ENCODE data around the gene RGS9.

The RGS9 gene

DNA sequence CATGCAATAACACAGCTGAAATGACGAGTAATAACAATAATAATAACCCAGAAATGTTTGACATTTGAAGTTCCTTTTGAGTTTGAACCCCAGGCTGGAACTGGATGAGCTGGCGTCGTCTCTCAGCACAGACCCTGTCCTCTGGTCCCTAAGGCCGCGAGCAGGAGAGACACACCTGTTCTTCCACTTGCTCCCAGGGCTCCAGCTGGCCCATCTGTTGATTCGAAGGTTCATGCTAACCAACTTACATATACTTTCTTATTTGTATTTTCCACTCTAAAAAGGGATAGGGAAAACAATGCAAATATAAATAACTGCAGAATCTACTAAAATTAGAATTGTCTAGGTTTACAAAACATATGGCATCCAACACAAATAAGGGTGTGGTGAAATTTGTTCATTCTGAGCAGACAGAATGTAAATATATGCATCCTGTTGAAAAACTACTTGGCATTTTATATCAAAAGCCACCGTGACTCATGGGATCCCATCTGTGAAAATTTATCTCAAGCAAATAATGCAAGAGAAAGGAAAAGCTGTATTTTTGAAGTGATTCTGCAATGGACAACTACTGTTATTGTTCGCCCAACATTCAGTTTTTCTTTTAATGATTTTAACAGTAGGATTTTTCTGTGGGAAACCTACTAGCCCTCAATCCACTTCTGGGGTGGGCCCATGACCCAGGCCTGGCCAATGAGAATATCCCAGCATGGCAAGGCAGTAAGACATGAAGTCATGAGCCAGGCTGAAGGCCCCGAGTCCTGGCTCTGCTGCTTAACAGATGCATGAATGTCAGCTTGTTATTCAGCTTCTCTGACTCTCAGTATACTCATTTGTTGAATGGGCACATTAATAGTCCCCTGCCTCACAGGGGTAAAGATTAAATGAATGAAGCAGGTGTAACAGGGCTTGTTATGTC is 13.2 kb upstream of the RGS9 start:
- H3K4me1 Mint-ChIP-seq = peaks cover 43% of the 10 kb centered on the region

DNA sequence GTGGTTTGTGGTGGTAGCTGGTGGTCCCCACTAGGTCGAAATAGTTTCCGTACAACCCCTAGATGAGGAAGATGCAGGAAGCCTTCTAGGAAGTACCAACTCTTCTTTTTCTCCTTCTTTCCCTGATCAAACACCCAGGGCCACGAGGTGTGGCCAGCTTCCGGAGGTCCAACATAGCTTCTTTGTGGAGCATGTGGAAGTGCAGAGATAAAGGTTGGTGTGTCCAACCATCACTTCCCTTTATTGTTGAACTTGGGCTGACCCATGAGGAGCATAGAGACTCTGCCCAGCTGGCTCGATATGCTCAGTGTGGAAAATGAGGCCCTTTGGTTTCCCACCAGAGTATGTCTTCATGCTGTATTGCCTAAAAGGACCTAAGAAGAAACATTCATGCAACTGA is 6.3 kb upstream of the RGS9 start:
- Mint-ChIP-seq H3K9me3 (no peaks in the 10 kb centered on the region), H3K4me1 (peaks cover 8% of the 10 kb centered on the region), H3K27ac (no peak overlapping the region), H3K4me3 (no peak overlapping the region), H3K36me3 (ENCODE audit: low read depth) (no peaks in the 10 kb centered on the region), H3K27me3 (peaks cover 17% of the 10 kb centered on the region)
- no peak for DNase-seq
- no peak for ATAC-seq

More for the DNA sequence above, 13.2 kb upstream of the RGS9 start:
- H3K9me3 Mint-ChIP-seq = peaks cover 5% of the 10 kb centered on the region
- peaks cover 13% of the 10 kb centered on the region for H3K27me3 Mint-ChIP-seq
- no peak for ATAC-seq
- peak overlapping the region; percentile 84 for H3K4me3 Mint-ChIP-seq
- peak overlapping the region; percentile 97 for H3K27ac Mint-ChIP-seq
- H3K36me3 Mint-ChIP-seq (ENCODE audit: low read depth) = no peaks in the 10 kb centered on the region
- DNase-seq = no peak

DNA sequence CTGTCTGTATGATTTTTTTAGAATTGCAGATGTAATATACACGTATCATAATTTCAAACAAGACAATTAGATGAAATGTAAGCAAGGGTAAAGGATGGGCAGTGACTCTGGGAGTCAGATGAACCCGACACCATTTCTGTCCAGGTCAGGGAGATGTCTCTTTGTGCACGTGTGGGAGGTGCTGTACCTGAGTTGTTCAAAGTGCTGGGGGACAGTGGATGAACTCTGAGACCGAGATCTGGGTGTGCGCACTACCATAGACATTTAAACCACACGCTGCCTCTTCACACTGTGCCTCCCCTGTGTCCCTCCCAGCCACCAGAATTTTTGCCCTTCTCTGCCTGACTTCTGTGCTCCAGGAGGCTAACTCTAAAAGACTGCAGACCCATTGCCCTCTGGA is 5.9 kb upstream of the RGS9 start:
- no peak for ATAC-seq
- Mint-ChIP-seq H3K9me3 (no peaks in the 10 kb centered on the region), H3K4me3 (no peak overlapping the region), H3K27ac (no peak overlapping the region), H3K27me3 (peaks cover 17% of the 10 kb centered on the region), H3K4me1 (peaks cover 8% of the 10 kb centered on the region), H3K36me3 (ENCODE audit: low read depth) (no peaks in the 10 kb centered on the region)
- no peak for DNase-seq

DNA sequence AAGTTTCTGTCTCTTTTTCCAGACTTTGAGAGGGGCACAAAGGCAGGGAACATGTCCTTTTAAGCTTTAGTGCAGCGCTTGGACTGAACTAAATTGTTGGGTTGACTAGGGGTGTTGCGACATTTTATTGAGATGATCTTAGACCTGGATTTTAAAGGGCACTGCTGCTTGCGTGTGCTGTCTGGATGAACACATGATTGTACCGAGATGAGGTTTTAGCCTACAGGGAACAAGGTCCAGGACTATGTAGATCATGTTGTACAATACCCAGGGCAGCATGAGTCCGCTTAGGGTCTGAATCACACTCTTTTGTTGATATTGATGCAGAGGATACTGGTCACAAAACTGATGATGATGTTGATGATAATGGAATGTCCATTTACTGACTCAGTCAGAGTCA is 5.2 kb upstream of the RGS9 start:
- Mint-ChIP-seq H3K4me1 (peaks cover 12% of the 10 kb centered on the region), H3K36me3 (ENCODE audit: low read depth) (no peaks in the 10 kb centered on the region), H3K9me3 (no peaks in the 10 kb centered on the region), H3K27ac (no peak overlapping the region), H3K4me3 (no peak overlapping the region), H3K27me3 (peaks cover 17% of the 10 kb centered on the region)
- no peak for DNase-seq
- ATAC-seq = no peak

DNA sequence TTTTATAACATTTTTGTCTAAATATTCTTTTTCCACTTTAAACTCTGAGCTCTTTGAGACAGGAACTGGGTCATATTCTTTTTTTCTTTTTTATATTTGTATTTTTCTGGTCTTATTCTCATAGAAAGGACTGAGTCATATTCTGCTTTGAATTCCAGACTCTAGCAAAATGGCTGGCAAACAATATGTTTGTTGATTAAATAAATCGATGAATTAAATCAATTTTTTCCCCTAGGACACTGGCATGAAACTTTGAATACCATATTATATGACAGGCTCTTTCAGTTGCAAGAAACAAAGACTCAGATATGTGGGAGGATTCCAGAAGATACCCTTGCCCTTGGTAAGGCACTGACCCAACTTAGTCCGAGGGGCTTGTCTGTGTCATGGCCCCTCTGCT is 3.1 kb upstream of the RGS9 start:
- peaks cover 25% of the 10 kb centered on the region for H3K4me1 Mint-ChIP-seq
- no peaks in the 10 kb centered on the region for H3K36me3 Mint-ChIP-seq (ENCODE audit: low read depth)
- DNase-seq (no peak), ATAC-seq (no peak)
- no peak overlapping the region for H3K27ac Mint-ChIP-seq
- H3K27me3 Mint-ChIP-seq = peaks cover 21% of the 10 kb centered on the region
- no peak overlapping the region for H3K4me3 Mint-ChIP-seq
- no peaks in the 10 kb centered on the region for H3K9me3 Mint-ChIP-seq

DNA sequence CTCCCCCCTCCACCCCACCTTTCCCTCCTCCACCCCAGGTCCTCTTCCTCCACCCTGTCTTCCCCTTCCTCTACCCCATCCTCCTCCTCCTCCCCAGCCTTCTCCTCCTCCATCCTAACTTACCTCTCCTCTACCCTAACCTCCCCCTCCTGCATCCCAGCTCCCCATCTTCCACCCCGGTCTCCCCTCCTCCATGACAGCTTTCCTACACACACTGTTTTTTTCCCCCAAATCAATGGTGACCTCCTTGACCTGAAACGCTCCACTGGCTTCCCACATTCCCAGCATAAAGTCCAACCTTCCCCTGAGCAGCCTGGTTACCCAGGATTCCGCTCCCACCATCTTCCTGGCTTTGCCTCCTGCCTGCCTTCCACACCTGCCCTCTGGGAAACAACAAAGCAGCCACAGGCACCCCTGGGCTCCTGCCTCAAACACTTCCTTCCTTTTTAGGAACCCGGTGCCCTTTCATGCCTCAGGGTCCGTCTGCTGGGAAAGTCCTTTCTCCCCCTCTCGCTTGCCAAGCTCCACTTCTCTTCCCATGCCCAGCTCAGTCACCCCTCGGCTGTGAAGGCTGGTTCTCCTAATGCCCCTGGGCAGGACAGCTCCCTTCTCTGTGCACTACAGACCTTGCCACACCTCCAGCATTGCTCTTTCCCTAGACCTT is 2.1 kb downstream of the RGS9 start:
- peaks cover 29% of the 10 kb centered on the region for H3K27me3 Mint-ChIP-seq
- no peak for ATAC-seq
- H3K9me3 Mint-ChIP-seq = no peaks in the 10 kb centered on the region
- H3K4me1 Mint-ChIP-seq = peaks cover 23% of the 10 kb centered on the region
- H3K4me3 Mint-ChIP-seq = no peak overlapping the region
- H3K36me3 Mint-ChIP-seq (ENCODE audit: low read depth) = no peaks in the 10 kb centered on the region
- H3K27ac Mint-ChIP-seq = no peak overlapping the region
- DNase-seq = no peak

DNA sequence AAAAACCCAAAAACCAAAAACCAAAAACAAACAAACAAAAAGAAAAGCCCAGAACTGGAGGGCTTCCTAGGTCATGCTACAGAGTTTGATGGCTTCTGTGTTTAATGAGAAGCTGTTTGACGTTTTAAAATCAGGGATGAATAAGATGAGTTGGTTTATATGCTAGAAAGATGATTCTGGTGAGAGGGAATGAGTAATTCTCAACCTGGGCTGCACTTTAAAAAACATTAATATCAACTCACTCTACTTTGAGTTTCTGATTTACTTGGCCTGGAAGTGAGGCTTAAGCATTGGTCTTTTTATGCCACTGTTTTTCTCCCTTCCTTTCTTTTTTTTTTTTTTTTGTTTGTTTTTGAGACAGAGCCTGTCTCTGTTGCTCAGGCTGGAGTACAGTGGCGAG is 5.1 kb downstream of the RGS9 start:
- DNase-seq = no peak
- Mint-ChIP-seq H3K27me3 (peaks cover 32% of the 10 kb centered on the region), H3K9me3 (no peaks in the 10 kb centered on the region), H3K36me3 (ENCODE audit: low read depth) (no peaks in the 10 kb centered on the region), H3K4me3 (no peak overlapping the region), H3K4me1 (peaks cover 17% of the 10 kb centered on the region), H3K27ac (no peak overlapping the region)
- no peak for ATAC-seq

DNA sequence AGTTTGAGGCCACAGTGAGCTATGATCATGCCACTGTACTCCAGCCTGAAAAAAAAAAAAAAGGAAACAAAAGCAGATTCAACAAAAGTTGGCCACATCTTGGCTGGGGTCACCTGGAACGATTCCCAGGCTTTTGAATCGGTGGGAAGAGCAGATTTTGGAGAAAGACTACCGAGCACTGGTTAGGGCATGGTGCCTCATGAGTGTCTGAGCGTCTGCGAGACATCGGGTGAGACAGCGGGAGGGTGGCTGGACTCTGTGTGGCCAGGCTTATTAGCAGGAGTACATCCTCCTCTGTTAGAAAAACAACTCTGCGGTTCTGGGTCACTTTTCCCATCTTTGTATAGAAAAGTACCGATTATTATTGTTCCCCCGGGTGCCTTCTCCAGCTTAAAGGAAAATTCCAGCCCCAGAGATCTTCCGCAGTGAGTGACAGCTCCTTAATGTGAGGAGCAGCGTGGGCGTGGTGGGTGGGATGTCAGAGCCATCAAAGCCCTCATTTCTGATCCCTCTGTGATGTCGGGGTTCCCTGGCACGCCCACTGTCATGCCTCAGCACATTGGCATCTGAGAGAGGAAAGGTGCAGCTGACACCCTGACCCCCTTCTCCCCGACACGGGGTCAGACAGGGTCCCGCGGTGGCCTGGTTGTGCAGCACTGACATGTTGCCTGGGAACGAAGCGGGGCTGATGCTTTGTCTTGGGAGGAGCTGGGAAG is 6.9 kb downstream of the RGS9 start:
- Mint-ChIP-seq H3K27ac (no peak overlapping the region), H3K36me3 (ENCODE audit: low read depth) (no peaks in the 10 kb centered on the region), H3K4me3 (no peak overlapping the region), H3K9me3 (no peaks in the 10 kb centered on the region), H3K27me3 (peaks cover 20% of the 10 kb centered on the region), H3K4me1 (peaks cover 5% of the 10 kb centered on the region)
- DNase-seq (no peak), ATAC-seq (no peak)

DNA sequence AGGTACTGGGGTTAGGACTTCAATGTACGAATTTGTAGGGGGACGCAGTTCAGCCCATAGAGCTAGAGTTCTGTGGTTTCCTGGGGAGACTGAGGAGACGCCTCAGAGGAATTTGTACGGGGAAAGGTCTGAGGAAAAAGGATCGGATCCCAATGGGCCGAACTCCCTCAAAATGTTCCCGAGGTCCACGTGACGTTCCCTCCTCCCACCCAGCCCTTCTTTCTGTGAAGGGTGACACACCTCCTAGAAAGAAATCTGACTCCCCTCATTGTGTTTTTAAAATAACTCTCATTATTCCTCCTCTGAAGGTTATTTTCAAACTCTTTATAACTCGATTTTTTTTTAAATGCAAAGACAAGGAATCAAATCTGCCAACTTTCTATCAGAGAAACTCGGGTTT is 8.6 kb downstream of the RGS9 start:
- no peak for ATAC-seq
- Mint-ChIP-seq H3K36me3 (ENCODE audit: low read depth) (no peaks in the 10 kb centered on the region), H3K27me3 (peaks cover 8% of the 10 kb centered on the region), H3K9me3 (no peaks in the 10 kb centered on the region), H3K4me3 (no peak overlapping the region), H3K4me1 (no peaks in the 10 kb centered on the region), H3K27ac (no peak overlapping the region)
- no peak for DNase-seq

DNA sequence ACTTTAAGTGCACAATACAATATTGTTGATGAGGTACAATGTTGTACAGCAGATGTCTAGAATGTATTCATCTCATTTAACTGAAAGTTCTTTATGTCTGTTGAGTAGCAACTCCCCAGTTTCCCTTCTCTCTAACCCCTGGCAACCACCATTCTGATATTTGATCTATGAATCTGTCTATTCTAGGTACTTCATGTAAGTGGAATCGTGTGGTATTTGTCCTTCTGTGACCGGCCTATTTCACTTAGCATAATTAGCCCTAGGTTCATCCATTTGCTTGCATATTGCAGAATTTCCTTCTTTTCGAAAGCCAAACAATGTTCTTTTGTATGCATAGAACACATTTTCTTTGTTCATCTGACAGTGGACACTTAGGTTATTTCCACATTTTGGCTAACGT is 10.8 kb downstream of the RGS9 start:
- DNase-seq (no peak), ATAC-seq (no peak)
- H3K4me1 Mint-ChIP-seq = no peaks in the 10 kb centered on the region
- H3K9me3 Mint-ChIP-seq = no peaks in the 10 kb centered on the region
- no peaks in the 10 kb centered on the region for H3K36me3 Mint-ChIP-seq (ENCODE audit: low read depth)
- no peak overlapping the region for H3K27ac Mint-ChIP-seq
- peaks cover 3% of the 10 kb centered on the region for H3K27me3 Mint-ChIP-seq
- H3K4me3 Mint-ChIP-seq = no peak overlapping the region

DNA sequence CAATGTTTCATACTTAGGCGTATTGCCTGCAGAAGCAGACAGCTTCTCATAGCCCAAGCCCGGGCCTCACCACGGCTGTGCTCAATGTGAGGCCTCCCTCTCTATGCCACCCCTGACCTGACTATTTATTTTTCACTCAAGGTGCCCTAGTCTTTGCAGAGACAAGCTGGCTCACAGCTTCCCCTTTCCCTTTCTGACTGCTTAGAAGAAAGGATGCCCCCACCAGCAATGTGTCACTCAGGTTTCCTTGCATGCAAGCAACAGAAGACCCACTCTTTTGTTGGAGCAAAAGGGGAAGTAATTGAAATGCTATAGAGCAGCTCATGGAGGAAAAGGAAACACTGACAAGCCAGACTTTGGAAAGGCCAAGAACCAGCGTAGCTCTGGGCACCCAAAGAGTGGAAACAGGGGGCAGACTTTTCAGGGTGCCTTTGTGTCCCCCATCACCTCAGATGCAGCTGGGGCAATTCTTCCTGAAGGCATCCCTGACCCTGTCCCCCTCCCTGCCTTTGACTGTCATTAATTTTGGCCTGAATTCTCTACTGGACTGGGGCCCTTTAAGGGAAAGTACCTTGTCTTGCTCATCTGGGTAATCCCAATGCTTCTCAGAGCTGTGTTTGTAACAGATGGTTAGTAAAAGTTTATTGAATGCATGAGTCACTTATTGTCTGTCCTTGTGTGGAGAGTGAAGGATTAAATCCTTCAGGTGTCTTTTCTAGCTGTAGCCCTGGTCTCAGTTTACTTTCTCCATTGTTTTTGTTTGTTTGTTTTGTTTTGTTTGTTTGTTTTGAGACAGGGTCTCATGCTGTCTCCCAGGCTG is 17.8 kb downstream of the RGS9 start:
- H3K27me3 Mint-ChIP-seq = no peaks in the 10 kb centered on the region
- ATAC-seq (peak; percentile 84), DNase-seq (no peak)
- no peak overlapping the region for H3K27ac Mint-ChIP-seq
- no peaks in the 10 kb centered on the region for H3K9me3 Mint-ChIP-seq
- peaks cover 13% of the 10 kb centered on the region for H3K4me1 Mint-ChIP-seq
- H3K4me3 Mint-ChIP-seq = no peak overlapping the region
- no peaks in the 10 kb centered on the region for H3K36me3 Mint-ChIP-seq (ENCODE audit: low read depth)

DNA sequence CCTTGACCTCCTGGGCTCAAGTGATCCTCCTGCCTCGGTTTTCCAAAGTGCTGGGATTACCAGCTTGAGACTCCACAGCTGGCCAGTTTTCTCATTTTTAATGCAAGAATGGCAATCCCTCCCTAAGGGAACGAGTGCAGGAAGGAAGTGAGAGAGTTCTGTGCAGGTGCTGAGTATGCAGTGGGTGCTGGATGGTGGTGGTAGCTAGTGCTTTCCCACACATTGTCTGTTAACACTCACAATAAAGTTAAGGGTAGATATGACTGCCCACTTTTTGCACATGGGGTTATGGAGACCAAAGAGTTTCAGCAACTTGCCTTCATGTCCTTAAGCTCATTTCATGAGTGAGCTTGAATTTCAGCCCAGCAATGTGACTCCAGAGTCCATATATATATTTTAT is 18.5 kb downstream of the RGS9 start:
- H3K4me1 Mint-ChIP-seq = peaks cover 13% of the 10 kb centered on the region
- H3K9me3 Mint-ChIP-seq = no peaks in the 10 kb centered on the region
- no peaks in the 10 kb centered on the region for H3K36me3 Mint-ChIP-seq (ENCODE audit: low read depth)
- H3K4me3 Mint-ChIP-seq = no peak overlapping the region
- H3K27ac Mint-ChIP-seq = no peak overlapping the region
- ATAC-seq = no peak
- no peak for DNase-seq
- H3K27me3 Mint-ChIP-seq = no peaks in the 10 kb centered on the region

DNA sequence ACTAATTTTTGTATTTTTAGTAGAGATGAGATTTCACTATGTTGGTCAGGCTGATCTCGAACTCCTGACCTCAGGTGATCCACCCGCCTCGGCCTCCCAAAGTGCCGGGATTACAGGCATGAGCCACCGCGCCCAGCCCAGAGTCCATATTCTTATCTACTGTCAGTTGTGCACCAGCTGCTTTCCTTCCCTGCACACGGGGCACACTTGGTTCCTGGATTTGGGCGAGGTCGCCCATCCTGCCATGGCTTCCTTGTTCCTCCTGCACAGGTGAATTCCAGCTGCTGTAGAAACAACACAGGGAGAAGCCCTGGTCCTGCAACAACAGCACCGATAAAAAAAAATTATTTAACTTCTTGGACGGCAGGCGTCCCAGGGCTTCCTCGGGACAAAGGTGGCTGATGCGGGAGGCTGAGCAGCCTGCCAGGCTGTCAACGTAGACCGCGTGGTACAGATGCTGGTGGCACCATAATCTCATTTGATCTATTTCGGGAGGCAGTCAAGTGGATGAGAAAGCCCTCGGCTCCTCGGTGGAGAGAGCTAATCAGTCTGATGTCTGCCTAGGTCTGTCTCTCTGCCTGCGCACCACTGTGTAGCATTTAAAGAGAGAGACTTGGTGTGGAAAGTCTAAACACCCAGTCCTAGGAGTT is 19.1 kb downstream of the RGS9 start:
- Mint-ChIP-seq H3K9me3 (no peaks in the 10 kb centered on the region), H3K36me3 (ENCODE audit: low read depth) (no peaks in the 10 kb centered on the region)

More for the DNA sequence above, 19.1 kb downstream of the RGS9 start:
- DNase-seq (no peak), ATAC-seq (no peak)
- no peak overlapping the region for H3K27ac Mint-ChIP-seq
- no peaks in the 10 kb centered on the region for H3K27me3 Mint-ChIP-seq
- peaks cover 13% of the 10 kb centered on the region for H3K4me1 Mint-ChIP-seq
- H3K4me3 Mint-ChIP-seq = no peak overlapping the region

All from activated naive CD8-positive, alpha-beta T cell treated with anti-CD3 and anti-CD28 coated beads, Interleukin-2, amount 50 U/mL, for 24 hours (primary cell).